Measurements from ENCODE around the gene RUNX2.

GRCh38 chr6:45531999-45532595 is 204.0 kb downstream of the RUNX2 start:
- TF ChIP-seq CTCF (IDR thresholded peaks at IDR 0.05) (no peak), POLR2A (IDR thresholded peaks at IDR 0.05) (no peak)
